ENCODE measurements around the gene BLTP3A. TPM values are rescaled to one million over a fixed set of nuclear protein-coding genes. Genes with fewer than 3 reads are reported as not detected.

The BLTP3A gene
- total RNA-seq, 1 donor from 2014 or later = 19.9 TPM

GRCh38 chr6:34819571-34820480 lies 27.9 kb downstream of the BLTP3A start:
- Mint-ChIP-seq H3K4me3 (no peak overlapping the region), H3K27me3 (ENCODE audit: low read depth) (no peaks in the 10 kb centered on the region), H3K9me3 (no peaks in the 10 kb centered on the region), H3K4me1 (peaks cover 12% of the 10 kb centered on the region), H3K27ac (ENCODE audit: unreplicated experiment) (peak overlapping the region; percentile 1), H3K36me3 (ENCODE audit: low read depth) (peaks cover 7% of the 10 kb centered on the region)
- DNase-seq (ENCODE audit: low read depth, low spot score) = no peak
- TF ChIP-seq, protein P1, sequence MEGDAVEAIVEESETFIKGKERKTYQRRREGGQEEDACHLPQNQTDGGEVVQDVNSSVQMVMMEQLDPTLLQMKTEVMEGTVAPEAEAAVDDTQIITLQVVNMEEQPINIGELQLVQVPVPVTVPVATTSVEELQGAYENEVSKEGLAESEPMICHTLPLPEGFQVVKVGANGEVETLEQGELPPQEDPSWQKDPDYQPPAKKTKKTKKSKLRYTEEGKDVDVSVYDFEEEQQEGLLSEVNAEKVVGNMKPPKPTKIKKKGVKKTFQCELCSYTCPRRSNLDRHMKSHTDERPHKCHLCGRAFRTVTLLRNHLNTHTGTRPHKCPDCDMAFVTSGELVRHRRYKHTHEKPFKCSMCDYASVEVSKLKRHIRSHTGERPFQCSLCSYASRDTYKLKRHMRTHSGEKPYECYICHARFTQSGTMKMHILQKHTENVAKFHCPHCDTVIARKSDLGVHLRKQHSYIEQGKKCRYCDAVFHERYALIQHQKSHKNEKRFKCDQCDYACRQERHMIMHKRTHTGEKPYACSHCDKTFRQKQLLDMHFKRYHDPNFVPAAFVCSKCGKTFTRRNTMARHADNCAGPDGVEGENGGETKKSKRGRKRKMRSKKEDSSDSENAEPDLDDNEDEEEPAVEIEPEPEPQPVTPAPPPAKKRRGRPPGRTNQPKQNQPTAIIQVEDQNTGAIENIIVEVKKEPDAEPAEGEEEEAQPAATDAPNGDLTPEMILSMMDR (conservative IDR thresholded peaks at IDR 0.05) = no peak

- TF ChIP-seq, protein P1 (conservative IDR thresholded peaks at IDR 0.05) = no peak
- Mint-ChIP-seq H3K27ac (ENCODE audit: unreplicated experiment) (peak overlapping the region; percentile 69), H3K9me3 (no peaks in the 10 kb centered on the region), H3K4me3 (no peak overlapping the region), H3K27me3 (ENCODE audit: low read depth) (no peaks in the 10 kb centered on the region), H3K36me3 (ENCODE audit: low read depth) (peaks cover 7% of the 10 kb centered on the region), H3K4me1 (no peaks in the 10 kb centered on the region)
- no peak for DNase-seq (ENCODE audit: low read depth, low spot score)
Observed at GRCh38 chr6:34829137-34829536, 37.3 kb downstream of the BLTP3A start.

DNA sequence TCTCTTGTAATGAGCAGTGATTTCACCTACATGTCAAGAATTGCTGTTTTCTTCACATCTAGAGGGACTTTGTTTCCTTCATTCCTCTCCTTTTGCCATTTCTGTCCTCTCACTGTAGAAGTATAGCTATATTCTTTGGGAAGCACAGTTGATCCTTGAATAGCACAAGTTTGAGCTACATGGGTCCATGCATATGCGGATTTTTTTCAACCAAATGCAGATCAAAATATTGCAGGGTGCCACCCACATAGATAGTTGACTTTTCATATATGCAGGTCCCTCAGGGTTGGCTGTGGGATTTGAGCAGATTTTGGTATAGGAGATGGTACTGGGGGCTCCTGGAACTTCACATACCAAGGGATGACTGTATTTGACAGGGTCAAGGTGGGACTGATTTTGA lies 41.1 kb downstream of the BLTP3A start:
- no peak overlapping the region for H3K27ac Mint-ChIP-seq (ENCODE audit: unreplicated experiment)
- H3K27me3 Mint-ChIP-seq (ENCODE audit: low read depth) = no peaks in the 10 kb centered on the region
- no peaks in the 10 kb centered on the region for H3K9me3 Mint-ChIP-seq
- TF ChIP-seq, protein P1 (conservative IDR thresholded peaks at IDR 0.05) = no peak
- H3K4me1 Mint-ChIP-seq = peaks cover 3% of the 10 kb centered on the region
- no peak overlapping the region for H3K4me3 Mint-ChIP-seq
- no peak for DNase-seq (ENCODE audit: low read depth, low spot score)
- H3K36me3 Mint-ChIP-seq (ENCODE audit: low read depth) = peaks cover 12% of the 10 kb centered on the region

- Mint-ChIP-seq H3K4me1 (peaks cover 3% of the 10 kb centered on the region), H3K4me3 (no peak overlapping the region), H3K9me3 (no peaks in the 10 kb centered on the region), H3K27ac (ENCODE audit: unreplicated experiment) (no peak overlapping the region), H3K36me3 (ENCODE audit: low read depth) (peaks cover 12% of the 10 kb centered on the region), H3K27me3 (ENCODE audit: low read depth) (no peaks in the 10 kb centered on the region)
- DNase-seq (ENCODE audit: low read depth, low spot score) = no peak
- TF ChIP-seq, protein P1 (conservative IDR thresholded peaks at IDR 0.05) = no peak
Observed at GRCh38 chr6:34834789-34835518, 43.1 kb downstream of the BLTP3A start.

DNA sequence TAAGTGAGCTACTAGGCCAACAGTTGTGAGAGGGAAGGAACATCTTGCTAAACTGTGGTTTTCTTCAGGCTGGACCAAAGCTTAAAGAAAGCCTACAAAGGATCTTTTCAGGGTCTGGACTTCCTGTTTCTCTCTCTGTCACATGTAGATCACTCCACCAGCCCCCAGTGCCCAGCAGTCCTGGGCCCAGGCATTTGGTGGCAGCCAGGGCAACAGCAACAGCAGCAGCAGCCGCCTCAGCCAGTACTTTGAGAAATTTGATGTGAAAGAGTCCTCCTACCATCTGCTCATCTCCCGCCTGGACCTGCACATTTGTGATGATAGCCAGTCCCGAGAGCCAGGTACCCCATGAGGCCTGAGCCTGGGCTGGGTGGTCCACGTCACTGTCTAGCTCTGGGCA lies 44.1 kb downstream of the BLTP3A start:
- Mint-ChIP-seq H3K9me3 (no peaks in the 10 kb centered on the region), H3K4me3 (no peak overlapping the region), H3K27ac (ENCODE audit: unreplicated experiment) (no peak overlapping the region), H3K36me3 (ENCODE audit: low read depth) (peaks cover 12% of the 10 kb centered on the region), H3K27me3 (ENCODE audit: low read depth) (no peaks in the 10 kb centered on the region), H3K4me1 (peaks cover 3% of the 10 kb centered on the region)
- TF ChIP-seq, protein P1 (conservative IDR thresholded peaks at IDR 0.05) = no peak
- no peak for DNase-seq (ENCODE audit: low read depth, low spot score)
